IPS-18a (cell line): ENCODE data around the gene DCST1.

ENCODE experiments used
- H3K27ac ChIP-seq: one replicate; pipeline ENCODE4 v1.5.1; 2013; ENCODE audit warnings: low read length
- H3K27me3 ChIP-seq: one replicate; pipeline ENCODE4 v1.6.1; 2013; ENCODE audit warnings: mild to moderate bottlenecking, low read length; ENCODE audit not compliant: control insufficient read depth, insufficient read depth
- H3K36me3 ChIP-seq: one replicate; pipeline ENCODE4 v1.6.1; 2013; ENCODE audit warnings: low read depth, low read length; ENCODE audit not compliant: control insufficient read depth
- H3K4me1 ChIP-seq: one replicate; pipeline ENCODE4 v1.6.1; 2013; ENCODE audit warnings: low read depth, low read length; ENCODE audit not compliant: control insufficient read depth
- H3K4me3 ChIP-seq: one replicate; pipeline ENCODE4 v1.5.1; 2013; ENCODE audit warnings: low read length
- H3K9ac ChIP-seq: one replicate; pipeline ENCODE4 v1.6.1; 2013; ENCODE audit warnings: mild to moderate bottlenecking, low read length, moderate library complexity
- H3K9me3 ChIP-seq: one replicate; pipeline ENCODE4 v1.6.1; 2013; ENCODE audit warnings: low read depth, low read length; ENCODE audit not compliant: control insufficient read depth

DCST1 gene

GRCh38 chr1:155077758-155078445 is 44.3 kb downstream of the DCST1 start:
- H3K4me1 ChIP-seq: peaks cover 7% of the 10 kb centered on the region
- peak overlapping the region; percentile 54 for H3K4me3 ChIP-seq

GRCh38 chr1:155078469-155079209 is 45.0 kb downstream of the DCST1 start, which contains the start of gene EFNA3:
TSS of gene EFNA3 (plus strand) at chr1:155078837. CDS start at chr1:155078942, 105 bp downstream.
- peaks cover 5% of the 10 kb centered on the region for H3K4me1 ChIP-seq
- no peaks in the 10 kb centered on the region for H3K36me3 ChIP-seq
- H3K27me3 ChIP-seq: peaks cover 64% of the 10 kb centered on the region
- no peak within 1 kb of the TSS for H3K27ac ChIP-seq
- no peak within 1 kb of the TSS for H3K9ac ChIP-seq
- H3K9me3 ChIP-seq: no peaks in the 10 kb centered on the region
- H3K4me3 ChIP-seq: peak within 1 kb of the TSS; percentile 54

More at GRCh38 chr1:155077758-155078445, 44.3 kb downstream of the DCST1 start:
- Histone ChIP-seq H3K9ac (no peak overlapping the region), H3K9me3 (no peaks in the 10 kb centered on the region), H3K27ac (no peak overlapping the region), H3K36me3 (no peaks in the 10 kb centered on the region), H3K27me3 (peaks cover 61% of the 10 kb centered on the region)

GRCh38 chr1:155079210-155079486 is 45.5 kb downstream of the DCST1 start:
- no peaks in the 10 kb centered on the region for H3K36me3 ChIP-seq
- peaks cover 7% of the 10 kb centered on the region for H3K4me1 ChIP-seq
- peaks cover 69% of the 10 kb centered on the region for H3K27me3 ChIP-seq
- no peak overlapping the region for H3K27ac ChIP-seq
- H3K9ac ChIP-seq: no peak overlapping the region
- H3K4me3 ChIP-seq: peak overlapping the region; percentile 54
- H3K9me3 ChIP-seq: no peaks in the 10 kb centered on the region

- Histone ChIP-seq H3K36me3 (no peaks in the 10 kb centered on the region), H3K27me3 (peaks cover 73% of the 10 kb centered on the region), H3K27ac (no peak overlapping the region), H3K4me3 (peak overlapping the region; percentile 54), H3K9ac (peak overlapping the region; percentile 20), H3K4me1 (peaks cover 11% of the 10 kb centered on the region), H3K9me3 (no peaks in the 10 kb centered on the region)
Measured at GRCh38 chr1:155079487-155080311, 46.1 kb downstream of the DCST1 start.

GRCh38 chr1:155080312-155081228 is 46.9 kb downstream of the DCST1 start:
- Histone ChIP-seq H3K36me3 (no peaks in the 10 kb centered on the region), H3K9ac (peak overlapping the region; percentile 20), H3K9me3 (no peaks in the 10 kb centered on the region), H3K27ac (no peak overlapping the region), H3K27me3 (peaks cover 73% of the 10 kb centered on the region), H3K4me3 (peak overlapping the region; percentile 54), H3K4me1 (peaks cover 12% of the 10 kb centered on the region)

GRCh38 chr1:155081472-155082300 is 48.1 kb downstream of the DCST1 start:
- Histone ChIP-seq H3K4me3 (peak overlapping the region; percentile 54), H3K36me3 (no peaks in the 10 kb centered on the region), H3K27ac (no peak overlapping the region), H3K9ac (no peak overlapping the region), H3K27me3 (peaks cover 73% of the 10 kb centered on the region), H3K4me1 (peaks cover 14% of the 10 kb centered on the region), H3K9me3 (no peaks in the 10 kb centered on the region)

- Histone ChIP-seq H3K4me1 (peaks cover 14% of the 10 kb centered on the region), H3K4me3 (peak overlapping the region; percentile 36), H3K27me3 (peaks cover 70% of the 10 kb centered on the region), H3K27ac (no peak overlapping the region), H3K9me3 (no peaks in the 10 kb centered on the region), H3K9ac (no peak overlapping the region), H3K36me3 (no peaks in the 10 kb centered on the region)
Measured at GRCh38 chr1:155082301-155083051, 48.9 kb downstream of the DCST1 start.

GRCh38 chr1:155083052-155083541 is 49.5 kb downstream of the DCST1 start:
- H3K27me3 ChIP-seq: peaks cover 63% of the 10 kb centered on the region
- H3K4me3 ChIP-seq: no peak overlapping the region
- no peaks in the 10 kb centered on the region for H3K36me3 ChIP-seq

GRCh38 chr1:155083865-155084721 is 50.5 kb downstream of the DCST1 start:
- H3K27ac ChIP-seq: no peak overlapping the region

More at GRCh38 chr1:155083052-155083541, 49.5 kb downstream of the DCST1 start:
- Histone ChIP-seq H3K27ac (no peak overlapping the region), H3K9me3 (no peaks in the 10 kb centered on the region), H3K9ac (no peak overlapping the region), H3K4me1 (peaks cover 14% of the 10 kb centered on the region)

More at GRCh38 chr1:155083865-155084721, 50.5 kb downstream of the DCST1 start:
- H3K9me3 ChIP-seq: no peaks in the 10 kb centered on the region
- H3K4me3 ChIP-seq: peak overlapping the region; percentile 92
- no peak overlapping the region for H3K9ac ChIP-seq
- H3K4me1 ChIP-seq: peaks cover 14% of the 10 kb centered on the region
- peaks cover 54% of the 10 kb centered on the region for H3K27me3 ChIP-seq
- no peaks in the 10 kb centered on the region for H3K36me3 ChIP-seq
